Measurements from ENCODE around the gene KRTAP2-1.

Gene KRTAP2-1

DNA sequence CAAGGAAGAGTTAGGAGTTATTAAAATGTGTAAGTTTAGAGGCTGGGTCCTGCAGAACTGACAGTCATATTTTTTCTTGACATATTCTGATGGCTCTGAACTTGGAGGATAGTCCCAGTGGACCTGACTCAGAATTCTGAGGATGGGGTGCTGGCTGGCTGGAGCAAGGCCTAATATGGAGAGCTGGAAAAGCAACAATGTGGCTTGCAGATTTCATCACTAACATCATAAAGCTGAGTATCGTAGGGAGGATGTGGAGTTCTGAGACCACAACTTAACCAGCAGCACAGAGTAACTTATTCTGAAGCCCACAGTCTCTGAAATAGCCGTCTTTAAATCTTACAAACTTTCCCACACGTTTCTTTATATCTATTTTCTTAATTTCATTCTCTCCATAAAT, 22.4 kb downstream of the KRTAP2-1 start:
- no peak for TF ChIP-seq EP300 (IDR thresholded peaks at IDR 0.05; ENCODE audit: borderline replicate concordance)
- no peak for TF ChIP-seq TEAD4 (IDR thresholded peaks at IDR 0.05)
- TF ChIP-seq TCF12 (IDR thresholded peaks at IDR 0.05; ENCODE audit: low read depth), result no peak
- no peak for TF ChIP-seq YY1 (IDR thresholded peaks at IDR 0.05; ENCODE audit: low read depth)
- TF ChIP-seq, protein P1, sequence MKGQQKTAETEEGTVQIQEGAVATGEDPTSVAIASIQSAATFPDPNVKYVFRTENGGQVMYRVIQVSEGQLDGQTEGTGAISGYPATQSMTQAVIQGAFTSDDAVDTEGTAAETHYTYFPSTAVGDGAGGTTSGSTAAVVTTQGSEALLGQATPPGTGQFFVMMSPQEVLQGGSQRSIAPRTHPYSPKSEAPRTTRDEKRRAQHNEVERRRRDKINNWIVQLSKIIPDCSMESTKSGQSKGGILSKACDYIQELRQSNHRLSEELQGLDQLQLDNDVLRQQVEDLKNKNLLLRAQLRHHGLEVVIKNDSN (IDR thresholded peaks at IDR 0.05), result no peak
- TF ChIP-seq TAF1 (IDR thresholded peaks at IDR 0.05; ENCODE audit: low read depth), result no peak
- TF ChIP-seq ZBTB7A (IDR thresholded peaks at IDR 0.05; ENCODE audit: low read depth), result no peak
- TF ChIP-seq, protein P2, sequence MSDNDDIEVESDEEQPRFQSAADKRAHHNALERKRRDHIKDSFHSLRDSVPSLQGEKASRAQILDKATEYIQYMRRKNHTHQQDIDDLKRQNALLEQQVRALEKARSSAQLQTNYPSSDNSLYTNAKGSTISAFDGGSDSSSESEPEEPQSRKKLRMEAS (IDR thresholded peaks at IDR 0.05), result no peak
- TF ChIP-seq, protein P3, sequence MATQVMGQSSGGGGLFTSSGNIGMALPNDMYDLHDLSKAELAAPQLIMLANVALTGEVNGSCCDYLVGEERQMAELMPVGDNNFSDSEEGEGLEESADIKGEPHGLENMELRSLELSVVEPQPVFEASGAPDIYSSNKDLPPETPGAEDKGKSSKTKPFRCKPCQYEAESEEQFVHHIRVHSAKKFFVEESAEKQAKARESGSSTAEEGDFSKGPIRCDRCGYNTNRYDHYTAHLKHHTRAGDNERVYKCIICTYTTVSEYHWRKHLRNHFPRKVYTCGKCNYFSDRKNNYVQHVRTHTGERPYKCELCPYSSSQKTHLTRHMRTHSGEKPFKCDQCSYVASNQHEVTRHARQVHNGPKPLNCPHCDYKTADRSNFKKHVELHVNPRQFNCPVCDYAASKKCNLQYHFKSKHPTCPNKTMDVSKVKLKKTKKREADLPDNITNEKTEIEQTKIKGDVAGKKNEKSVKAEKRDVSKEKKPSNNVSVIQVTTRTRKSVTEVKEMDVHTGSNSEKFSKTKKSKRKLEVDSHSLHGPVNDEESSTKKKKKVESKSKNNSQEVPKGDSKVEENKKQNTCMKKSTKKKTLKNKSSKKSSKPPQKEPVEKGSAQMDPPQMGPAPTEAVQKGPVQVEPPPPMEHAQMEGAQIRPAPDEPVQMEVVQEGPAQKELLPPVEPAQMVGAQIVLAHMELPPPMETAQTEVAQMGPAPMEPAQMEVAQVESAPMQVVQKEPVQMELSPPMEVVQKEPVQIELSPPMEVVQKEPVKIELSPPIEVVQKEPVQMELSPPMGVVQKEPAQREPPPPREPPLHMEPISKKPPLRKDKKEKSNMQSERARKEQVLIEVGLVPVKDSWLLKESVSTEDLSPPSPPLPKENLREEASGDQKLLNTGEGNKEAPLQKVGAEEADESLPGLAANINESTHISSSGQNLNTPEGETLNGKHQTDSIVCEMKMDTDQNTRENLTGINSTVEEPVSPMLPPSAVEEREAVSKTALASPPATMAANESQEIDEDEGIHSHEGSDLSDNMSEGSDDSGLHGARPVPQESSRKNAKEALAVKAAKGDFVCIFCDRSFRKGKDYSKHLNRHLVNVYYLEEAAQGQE (IDR thresholded peaks at IDR 0.05; ENCODE audit: low read depth), result no peak
- no peak for TF ChIP-seq EGR1 (IDR thresholded peaks at IDR 0.05)
- no peak for TF ChIP-seq RAD21 (IDR thresholded peaks at IDR 0.05; ENCODE audit: low read depth)
- no peak for TF ChIP-seq NFIC (IDR thresholded peaks at IDR 0.05)
- TF ChIP-seq CREB1 (IDR thresholded peaks at IDR 0.05; ENCODE audit: low read depth), result no peak

DNA sequence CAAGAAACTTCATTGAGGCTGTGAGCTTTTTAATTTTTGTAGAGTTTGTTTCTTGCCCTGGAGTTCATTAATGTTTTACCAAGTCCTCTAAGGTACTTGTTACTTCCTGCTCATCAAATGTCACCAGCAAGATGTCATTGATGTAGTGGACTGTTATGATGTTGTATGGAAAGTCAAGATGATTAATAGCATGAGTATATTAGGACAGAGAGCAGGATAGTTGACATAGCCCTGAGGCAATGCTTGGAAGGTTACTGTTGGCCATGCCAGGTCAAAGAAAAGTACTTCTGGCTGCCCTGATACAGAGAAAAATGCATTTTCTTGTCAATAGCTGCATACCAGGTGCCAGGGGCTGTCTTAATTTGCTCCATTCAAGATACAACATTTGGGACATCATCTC, 26.8 kb downstream of the KRTAP2-1 start:
- no peak for TF ChIP-seq CREB1 (IDR thresholded peaks at IDR 0.05; ENCODE audit: low read depth)
- no peak for TF ChIP-seq RAD21 (IDR thresholded peaks at IDR 0.05; ENCODE audit: low read depth)
- TF ChIP-seq TCF12 (IDR thresholded peaks at IDR 0.05; ENCODE audit: low read depth), result no peak
- TF ChIP-seq, protein P3 (IDR thresholded peaks at IDR 0.05; ENCODE audit: low read depth), result no peak
- TF ChIP-seq, protein P1 (IDR thresholded peaks at IDR 0.05), result no peak
- no peak for TF ChIP-seq NFIC (IDR thresholded peaks at IDR 0.05)
- TF ChIP-seq CEBPB (IDR thresholded peaks at IDR 0.05), result no peak
- TF ChIP-seq TEAD4 (IDR thresholded peaks at IDR 0.05), result no peak
- TF ChIP-seq EGR1 (IDR thresholded peaks at IDR 0.05), result no peak
- TF ChIP-seq, protein P2 (IDR thresholded peaks at IDR 0.05), result no peak; the same call in 1 of the 2 replicates
- TF ChIP-seq ZBTB7A (IDR thresholded peaks at IDR 0.05; ENCODE audit: low read depth), result no peak
- TF ChIP-seq TAF1 (IDR thresholded peaks at IDR 0.05; ENCODE audit: low read depth), result no peak
- TF ChIP-seq YY1 (IDR thresholded peaks at IDR 0.05; ENCODE audit: low read depth), result no peak
- no peak for TF ChIP-seq FOXM1 (IDR thresholded peaks at IDR 0.05; ENCODE audit: borderline replicate concordance, low read depth)

DNA sequence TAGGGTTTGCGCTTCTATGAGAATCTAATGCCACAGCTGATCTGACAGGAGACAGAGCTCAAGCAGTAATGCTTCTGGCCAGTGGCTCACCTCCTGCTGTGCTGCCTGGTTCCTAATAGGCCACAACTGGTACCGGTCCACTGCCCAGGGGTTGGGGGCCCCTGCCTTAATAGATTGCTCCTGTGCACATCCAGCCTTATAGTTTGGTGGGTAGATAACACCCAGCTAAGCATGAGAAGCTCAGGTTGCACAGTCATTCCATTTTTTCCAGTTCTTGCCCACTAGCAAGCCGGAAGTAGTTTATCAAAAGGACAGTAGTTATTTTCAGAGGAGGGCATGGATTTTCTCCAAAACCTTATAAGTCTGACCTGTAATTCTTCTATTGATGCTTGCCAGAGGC, 27.7 kb downstream of the KRTAP2-1 start:
- TF ChIP-seq RAD21 (IDR thresholded peaks at IDR 0.05; ENCODE audit: low read depth), result no peak
- peak; percentile 84 for TF ChIP-seq TCF12 (IDR thresholded peaks at IDR 0.05; ENCODE audit: low read depth)
- TF ChIP-seq YY1 (IDR thresholded peaks at IDR 0.05; ENCODE audit: low read depth), result no peak
- TF ChIP-seq EP300 (IDR thresholded peaks at IDR 0.05; ENCODE audit: borderline replicate concordance), result peak; percentile 80
- TF ChIP-seq TAF1 (IDR thresholded peaks at IDR 0.05; ENCODE audit: low read depth), result no peak
- no peak for TF ChIP-seq ZBTB7A (IDR thresholded peaks at IDR 0.05; ENCODE audit: low read depth)
- TF ChIP-seq, protein P2 (IDR thresholded peaks at IDR 0.05), result no peak
- no peak for TF ChIP-seq CREB1 (IDR thresholded peaks at IDR 0.05; ENCODE audit: low read depth)
- peak; percentile 62 for TF ChIP-seq NFIC (IDR thresholded peaks at IDR 0.05)
- peak; percentile 68; the same call in 1 of the 2 replicates for TF ChIP-seq FOXM1 (IDR thresholded peaks at IDR 0.05; ENCODE audit: borderline replicate concordance, low read depth)
- TF ChIP-seq, protein P3 (IDR thresholded peaks at IDR 0.05; ENCODE audit: low read depth), result no peak
- no peak for TF ChIP-seq EGR1 (IDR thresholded peaks at IDR 0.05)
- no peak for TF ChIP-seq CEBPB (IDR thresholded peaks at IDR 0.05)
- TF ChIP-seq, protein P1 (IDR thresholded peaks at IDR 0.05), result no peak
- TF ChIP-seq TEAD4 (IDR thresholded peaks at IDR 0.05), result no peak; the same call in 1 of the 2 replicates

Measured in Ishikawa (cell line).